ENCODE results near the gene PACS1.

Gene PACS1

DNA sequence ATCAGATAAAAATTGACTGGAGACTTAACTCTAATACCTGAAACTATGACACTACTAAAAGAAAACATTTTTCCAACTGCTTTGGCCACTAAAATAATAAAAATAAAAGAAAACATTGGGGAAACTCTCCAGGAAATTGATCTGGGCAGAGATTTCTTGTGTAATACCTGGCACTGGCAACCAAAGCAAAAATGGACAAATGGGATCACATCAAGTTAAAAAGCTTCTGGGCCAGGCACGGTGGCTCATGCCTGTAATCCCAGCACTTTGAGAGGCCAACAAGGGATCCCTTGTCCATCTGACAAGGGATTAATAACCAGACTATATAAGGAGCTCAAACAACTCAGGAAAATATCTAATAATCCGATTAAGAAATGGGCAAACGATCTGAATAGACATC, 133.8 kb downstream of the PACS1 start:
- TF ChIP-seq, protein P1, sequence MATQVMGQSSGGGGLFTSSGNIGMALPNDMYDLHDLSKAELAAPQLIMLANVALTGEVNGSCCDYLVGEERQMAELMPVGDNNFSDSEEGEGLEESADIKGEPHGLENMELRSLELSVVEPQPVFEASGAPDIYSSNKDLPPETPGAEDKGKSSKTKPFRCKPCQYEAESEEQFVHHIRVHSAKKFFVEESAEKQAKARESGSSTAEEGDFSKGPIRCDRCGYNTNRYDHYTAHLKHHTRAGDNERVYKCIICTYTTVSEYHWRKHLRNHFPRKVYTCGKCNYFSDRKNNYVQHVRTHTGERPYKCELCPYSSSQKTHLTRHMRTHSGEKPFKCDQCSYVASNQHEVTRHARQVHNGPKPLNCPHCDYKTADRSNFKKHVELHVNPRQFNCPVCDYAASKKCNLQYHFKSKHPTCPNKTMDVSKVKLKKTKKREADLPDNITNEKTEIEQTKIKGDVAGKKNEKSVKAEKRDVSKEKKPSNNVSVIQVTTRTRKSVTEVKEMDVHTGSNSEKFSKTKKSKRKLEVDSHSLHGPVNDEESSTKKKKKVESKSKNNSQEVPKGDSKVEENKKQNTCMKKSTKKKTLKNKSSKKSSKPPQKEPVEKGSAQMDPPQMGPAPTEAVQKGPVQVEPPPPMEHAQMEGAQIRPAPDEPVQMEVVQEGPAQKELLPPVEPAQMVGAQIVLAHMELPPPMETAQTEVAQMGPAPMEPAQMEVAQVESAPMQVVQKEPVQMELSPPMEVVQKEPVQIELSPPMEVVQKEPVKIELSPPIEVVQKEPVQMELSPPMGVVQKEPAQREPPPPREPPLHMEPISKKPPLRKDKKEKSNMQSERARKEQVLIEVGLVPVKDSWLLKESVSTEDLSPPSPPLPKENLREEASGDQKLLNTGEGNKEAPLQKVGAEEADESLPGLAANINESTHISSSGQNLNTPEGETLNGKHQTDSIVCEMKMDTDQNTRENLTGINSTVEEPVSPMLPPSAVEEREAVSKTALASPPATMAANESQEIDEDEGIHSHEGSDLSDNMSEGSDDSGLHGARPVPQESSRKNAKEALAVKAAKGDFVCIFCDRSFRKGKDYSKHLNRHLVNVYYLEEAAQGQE (IDR thresholded peaks at IDR 0.05; ENCODE audit: insufficient read depth in 1 of 2, low read depth in 2 of 2, low read length in 2 of 2) = no peak
- TF ChIP-seq FOXP2 (optimal IDR thresholded peaks at IDR 0.05; ENCODE audit: borderline replicate concordance, extremely low read depth, extremely low read length, insufficient read depth) (no peak), TAF1 (IDR thresholded peaks at IDR 0.05; ENCODE audit: borderline replicate concordance, insufficient read depth, low read length) (no peak), SIN3A (IDR thresholded peaks at IDR 0.05; ENCODE audit: borderline replicate concordance, insufficient read depth, low read length) (no peak), POLR2AphosphoS5 (IDR thresholded peaks at IDR 0.05; ENCODE audit: low read depth, low read length) (no peak)

GRCh38 chr11:66204412-66204811, 134.3 kb downstream of the PACS1 start:
- TF ChIP-seq TAF1 (IDR thresholded peaks at IDR 0.05; ENCODE audit: borderline replicate concordance, insufficient read depth, low read length) = no peak
- no peak for TF ChIP-seq SIN3A (IDR thresholded peaks at IDR 0.05; ENCODE audit: borderline replicate concordance, insufficient read depth, low read length)
- TF ChIP-seq FOXP2 (optimal IDR thresholded peaks at IDR 0.05; ENCODE audit: borderline replicate concordance, extremely low read depth, extremely low read length, insufficient read depth) = no peak
- no peak for TF ChIP-seq POLR2AphosphoS5 (IDR thresholded peaks at IDR 0.05; ENCODE audit: low read depth, low read length)
- TF ChIP-seq, protein P1 (IDR thresholded peaks at IDR 0.05; ENCODE audit: insufficient read depth in 1 of 2, low read depth in 2 of 2, low read length in 2 of 2) = no peak

- no peak for TF ChIP-seq SIN3A (IDR thresholded peaks at IDR 0.05; ENCODE audit: borderline replicate concordance, insufficient read depth, low read length)
Measured at GRCh38 chr11:66207816-66208215, 137.7 kb downstream of the PACS1 start.

- TF ChIP-seq, protein P1 (IDR thresholded peaks at IDR 0.05; ENCODE audit: insufficient read depth in 1 of 2, low read depth in 2 of 2, low read length in 2 of 2) = no peak
- TF ChIP-seq FOXP2 (optimal IDR thresholded peaks at IDR 0.05; ENCODE audit: borderline replicate concordance, extremely low read depth, extremely low read length, insufficient read depth) (no peak), SIN3A (IDR thresholded peaks at IDR 0.05; ENCODE audit: borderline replicate concordance, insufficient read depth, low read length) (no peak), POLR2AphosphoS5 (IDR thresholded peaks at IDR 0.05; ENCODE audit: low read depth, low read length) (no peak), TAF1 (IDR thresholded peaks at IDR 0.05; ENCODE audit: borderline replicate concordance, insufficient read depth, low read length) (no peak)
Measured at GRCh38 chr11:66211100-66211499, 141.0 kb downstream of the PACS1 start.

GRCh38 chr11:66216911-66217310, 146.8 kb downstream of the PACS1 start:
- TF ChIP-seq TAF1 (IDR thresholded peaks at IDR 0.05; ENCODE audit: borderline replicate concordance, insufficient read depth, low read length) (no peak), POLR2AphosphoS5 (IDR thresholded peaks at IDR 0.05; ENCODE audit: low read depth, low read length) (no peak), SIN3A (IDR thresholded peaks at IDR 0.05; ENCODE audit: borderline replicate concordance, insufficient read depth, low read length) (no peak), FOXP2 (optimal IDR thresholded peaks at IDR 0.05; ENCODE audit: borderline replicate concordance, extremely low read depth, extremely low read length, insufficient read depth) (no peak)
- TF ChIP-seq, protein P1 (IDR thresholded peaks at IDR 0.05; ENCODE audit: insufficient read depth in 1 of 2, low read depth in 2 of 2, low read length in 2 of 2) = no peak

Data from PFSK-1 (cell line).